ENCODE measurements around the gene ASAP2. TPM values are rescaled to one million over a fixed set of nuclear protein-coding genes. Genes with fewer than 3 reads are reported as not detected.

ASAP2 gene
- total RNA-seq, 1 experiment from 2014 or later, result 12.6 TPM

- Mint-ChIP-seq H3K4me3 (no peak overlapping the region), H3K27me3 (ENCODE audit: low read depth) (no peaks in the 10 kb centered on the region), H3K36me3 (ENCODE audit: insufficient read depth in 1 of 3, low read depth in 3 of 3) (peaks cover 8 to 48% (median 21%) of the 10 kb centered on the region in 3 experiments; a peak in 6 of 7 replicates), H3K27ac (no peak overlapping the region), H3K9me3 (no peaks in the 10 kb centered on the region), H3K4me1 (peaks cover 18% of the 10 kb centered on the region in 2 experiments)
- WGBS (ENCODE audit: extremely low coverage, insufficient read length, low lambda C conversion rate), result no CpG with 5 or more reads among the region's 4 CpGs
- Histone ChIP-seq H2AK5ac (ENCODE audit: insufficient read length, low read length) (no peak overlapping the region), H2BK15ac (ENCODE audit: low read depth, low read length) (no peak overlapping the region), H3K4ac (ENCODE audit: low read depth, low read length) (no peak overlapping the region), H3K18ac (ENCODE audit: insufficient read length, low read depth, low read length) (no peak overlapping the region), H3K79me1 (ENCODE audit: insufficient read depth, low read depth, low read length, poor library complexity, severe bottlenecking) (no peaks in the 10 kb centered on the region), H3K9me3 (ENCODE audit: control insufficient read depth, low read depth, low read length) (no peaks in the 10 kb centered on the region), H3K4me2 (ENCODE audit: insufficient read depth, insufficient read length, low read length) (no peak overlapping the region), H2BK12ac (ENCODE audit: insufficient read length, low read depth, low read length) (no peak overlapping the region), H3K23ac (ENCODE audit: insufficient read length, low read depth, low read length) (no peak overlapping the region), H3T11ph (ENCODE audit: low read length) (no peak overlapping the region), H4K8ac (replicated peaks; ENCODE audit: insufficient read length, low read depth, low read length) (no peak overlapping the region), H3K56ac (ENCODE audit: insufficient read length, low read depth, low read length) (no peak overlapping the region), H4K20me1 (ENCODE audit: control insufficient read depth, insufficient read depth, insufficient read length) (no peaks in the 10 kb centered on the region), H2AFZ (ENCODE audit: low read length) (no peak overlapping the region), H3K23me2 (ENCODE audit: insufficient read length, low read depth, low read length, poor library complexity, severe bottlenecking) (no peaks in the 10 kb centered on the region), H4K91ac (ENCODE audit: insufficient read length, low read depth, low read length) (no peak overlapping the region), H3K79me2 (ENCODE audit: insufficient read depth, low read length) (no peaks in the 10 kb centered on the region), H2BK5ac (ENCODE audit: insufficient read length, low read length) (no peak overlapping the region), H3K27ac (ENCODE audit: insufficient read length, low read depth, low read length) (no peak overlapping the region), H4K5ac (ENCODE audit: insufficient read length, low read depth, low read length) (no peak overlapping the region), H3K4me1 (ENCODE audit: insufficient read depth, low read length) (peaks cover 4% of the 10 kb centered on the region; the same call in 1 of the 2 replicates), H2BK20ac (ENCODE audit: low read depth, low read length, poor library complexity, severe bottlenecking) (no peak overlapping the region), H3K14ac (ENCODE audit: insufficient read depth, low read length) (no peak overlapping the region), H3K9ac (ENCODE audit: extremely low read depth, insufficient read length, low read length) (no peak overlapping the region), H3K27me3 (ENCODE audit: insufficient read depth, low read length) (no peaks in the 10 kb centered on the region), H2BK120ac (ENCODE audit: low read depth, low read length, poor library complexity, severe bottlenecking) (no peak overlapping the region)
- DNase-seq, result no peak
- TF ChIP-seq, protein P1, sequence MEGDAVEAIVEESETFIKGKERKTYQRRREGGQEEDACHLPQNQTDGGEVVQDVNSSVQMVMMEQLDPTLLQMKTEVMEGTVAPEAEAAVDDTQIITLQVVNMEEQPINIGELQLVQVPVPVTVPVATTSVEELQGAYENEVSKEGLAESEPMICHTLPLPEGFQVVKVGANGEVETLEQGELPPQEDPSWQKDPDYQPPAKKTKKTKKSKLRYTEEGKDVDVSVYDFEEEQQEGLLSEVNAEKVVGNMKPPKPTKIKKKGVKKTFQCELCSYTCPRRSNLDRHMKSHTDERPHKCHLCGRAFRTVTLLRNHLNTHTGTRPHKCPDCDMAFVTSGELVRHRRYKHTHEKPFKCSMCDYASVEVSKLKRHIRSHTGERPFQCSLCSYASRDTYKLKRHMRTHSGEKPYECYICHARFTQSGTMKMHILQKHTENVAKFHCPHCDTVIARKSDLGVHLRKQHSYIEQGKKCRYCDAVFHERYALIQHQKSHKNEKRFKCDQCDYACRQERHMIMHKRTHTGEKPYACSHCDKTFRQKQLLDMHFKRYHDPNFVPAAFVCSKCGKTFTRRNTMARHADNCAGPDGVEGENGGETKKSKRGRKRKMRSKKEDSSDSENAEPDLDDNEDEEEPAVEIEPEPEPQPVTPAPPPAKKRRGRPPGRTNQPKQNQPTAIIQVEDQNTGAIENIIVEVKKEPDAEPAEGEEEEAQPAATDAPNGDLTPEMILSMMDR (conservative IDR thresholded peaks at IDR 0.05), result no peak
Measured at GRCh38 chr2:9359463-9359862, 152.9 kb downstream of the ASAP2 start.

Measured in H9 (cell line).